ENCODE measurements around the gene TMEM150C.

The TMEM150C gene

GRCh38 chr4:82528074-82528473 lies 33.7 kb downstream of the TMEM150C start:
- DNase-seq (ENCODE audit: low spot score) = no peak
- Histone ChIP-seq H3K27ac (no peak overlapping the region), H3K4me3 (no peak overlapping the region)
- no peak for TF ChIP-seq CTCF (IDR thresholded peaks at IDR 0.05)

DNA sequence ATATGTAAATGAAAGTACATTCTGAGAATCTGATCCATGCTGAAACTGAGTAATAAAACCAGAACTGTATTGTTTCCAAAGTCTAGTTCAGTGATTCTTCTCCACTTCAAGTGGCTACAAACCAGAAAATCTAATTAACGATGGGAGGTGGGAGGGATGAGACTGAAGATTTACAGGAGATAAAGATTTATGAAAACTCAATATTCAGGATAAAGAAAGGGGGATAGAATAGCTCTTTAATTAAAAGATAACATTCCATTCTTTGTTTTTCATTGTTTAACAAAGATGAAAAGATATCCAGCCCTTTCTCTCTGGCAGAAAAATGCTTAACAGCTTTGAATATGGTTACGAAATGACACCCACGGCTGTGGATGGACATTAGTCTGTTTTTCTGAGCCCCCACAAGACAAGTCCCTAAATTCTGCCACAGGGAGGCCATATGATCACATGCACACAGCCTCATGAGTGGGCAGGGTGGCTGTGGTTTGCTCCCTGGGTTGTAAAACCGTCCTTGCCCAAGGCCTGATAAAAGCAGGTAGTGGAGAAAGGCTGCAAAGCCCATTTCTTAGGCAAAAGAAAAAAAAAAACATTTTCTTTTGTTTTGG lies 36.4 kb downstream of the TMEM150C start:
- no peak overlapping the region for H3K27ac ChIP-seq
- DNase-seq (ENCODE audit: low spot score) = no peak
- no peak overlapping the region for H3K4me3 ChIP-seq
- no peak for TF ChIP-seq CTCF (IDR thresholded peaks at IDR 0.05)

GRCh38 chr4:82524570-82525152 lies 37.1 kb downstream of the TMEM150C start:
- H3K4me3 ChIP-seq = no peak overlapping the region
- no peak for TF ChIP-seq CTCF (IDR thresholded peaks at IDR 0.05)
- DNase-seq (ENCODE audit: low spot score) = no peak
- no peak overlapping the region for H3K27ac ChIP-seq

GRCh38 chr4:82523179-82523578 lies 38.6 kb downstream of the TMEM150C start:
- Histone ChIP-seq H3K27ac (no peak overlapping the region), H3K4me3 (no peak overlapping the region)
- no peak for TF ChIP-seq CTCF (IDR thresholded peaks at IDR 0.05)
- DNase-seq (ENCODE audit: low spot score) = no peak

DNA sequence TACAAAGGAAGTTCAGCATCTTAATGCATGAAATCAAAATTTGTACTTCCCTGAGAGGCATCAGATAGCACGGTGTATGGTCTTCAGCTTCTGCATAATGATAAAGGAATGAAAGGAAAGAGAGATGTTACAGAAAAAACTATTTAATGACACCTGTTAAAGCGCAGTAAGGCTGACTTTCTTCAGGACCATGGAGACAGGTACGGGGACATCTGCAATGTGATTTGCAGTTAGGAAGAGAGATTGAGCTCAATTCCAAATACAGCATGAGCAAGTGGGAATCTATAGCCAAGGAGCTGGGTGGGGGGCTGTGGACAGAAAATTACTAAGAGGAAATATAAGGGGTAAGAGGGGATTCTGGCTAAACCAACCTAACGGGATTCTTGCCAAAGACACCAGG lies 39.3 kb downstream of the TMEM150C start:
- TF ChIP-seq CTCF (IDR thresholded peaks at IDR 0.05) = no peak
- no peak for DNase-seq (ENCODE audit: low spot score)
- no peak overlapping the region for H3K4me3 ChIP-seq
- no peak overlapping the region for H3K27ac ChIP-seq

DNA sequence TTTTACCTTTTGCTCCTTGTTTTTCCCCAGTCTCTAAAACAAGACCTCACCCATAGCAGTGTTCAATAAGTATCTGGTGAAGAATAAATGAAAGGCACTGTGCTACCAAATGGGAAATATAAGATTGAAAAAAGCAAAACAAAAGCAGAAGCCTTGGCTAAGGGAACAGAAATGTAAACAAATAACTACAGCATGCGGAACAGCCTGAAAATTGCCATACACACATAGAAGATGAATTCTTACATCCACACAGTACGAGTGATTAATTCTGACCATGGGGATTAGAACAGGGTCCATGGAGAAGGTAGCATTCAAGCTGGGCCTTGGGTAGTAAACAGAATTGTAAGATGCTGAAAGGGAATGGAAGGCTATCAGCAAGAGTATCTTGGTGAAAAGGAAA lies 40.5 kb downstream of the TMEM150C start:
- Histone ChIP-seq H3K4me3 (no peak overlapping the region), H3K27ac (no peak overlapping the region)
- no peak for DNase-seq (ENCODE audit: low spot score)
- TF ChIP-seq CTCF (IDR thresholded peaks at IDR 0.05) = no peak

DNA sequence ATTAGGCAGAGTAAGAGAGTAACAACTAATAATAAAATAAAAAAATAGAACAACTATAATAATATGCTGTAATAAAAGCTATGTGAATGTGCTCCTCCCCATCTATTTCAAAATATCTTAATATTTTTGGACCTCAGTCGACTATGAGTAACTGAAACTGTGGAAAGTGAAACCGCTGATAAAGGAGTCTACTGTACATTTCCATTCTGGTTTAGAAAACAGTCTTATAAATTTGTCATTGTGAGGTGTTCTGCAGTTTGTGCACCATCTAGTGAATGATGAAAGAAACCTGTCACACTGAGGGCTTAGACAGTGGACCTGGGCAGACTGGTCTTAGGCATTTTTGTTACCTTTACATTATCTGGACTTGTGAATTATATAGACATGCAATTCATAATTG lies 42.0 kb downstream of the TMEM150C start:
- no peak for DNase-seq (ENCODE audit: low spot score)
- Histone ChIP-seq H3K27ac (no peak overlapping the region), H3K4me3 (no peak overlapping the region)
- no peak for TF ChIP-seq CTCF (IDR thresholded peaks at IDR 0.05)

Data from coronary artery (tissue), 2 donors.